ENCODE results near the gene PDZRN4. TPM values are rescaled to one million over a fixed set of nuclear protein-coding genes. Genes with fewer than 3 reads are reported as not detected.
"Not testable (repeated sequence)": the region's sequence is repeated elsewhere in the genome, so short reads cannot be mapped to it uniquely, and the experiment has no call there.

Gene PDZRN4
- polyA plus RNA-seq, 1 donor, result 6.6 TPM

- DNase-seq, result no peak
Observed at GRCh38 chr12:41213648-41214047, 25.5 kb downstream of the PDZRN4 start.

- no peak for DNase-seq
Observed at GRCh38 chr12:41217727-41218126, 29.6 kb downstream of the PDZRN4 start.

DNA sequence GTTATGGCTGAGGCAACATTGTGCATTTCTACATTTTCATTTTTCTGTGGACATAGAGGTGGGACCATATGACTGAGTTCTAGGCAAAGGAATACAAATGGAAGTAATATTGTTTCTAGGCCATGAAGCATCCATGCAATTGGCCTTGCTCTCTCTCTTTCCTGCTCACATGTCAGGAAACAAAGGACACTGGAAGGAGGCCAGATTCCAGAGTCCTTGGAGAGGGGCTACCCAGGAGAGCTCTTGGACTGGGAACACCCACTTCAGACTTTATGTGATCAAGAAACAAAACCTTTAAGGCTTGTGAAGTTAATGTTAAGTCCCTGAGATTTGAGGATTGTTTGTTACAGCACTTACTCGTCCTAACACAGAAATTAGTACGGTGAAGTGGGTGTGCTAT is 32.8 kb downstream of the PDZRN4 start:
- no peak for DNase-seq

GRCh38 chr12:41221491-41221890 is 33.4 kb downstream of the PDZRN4 start:
- no peak for DNase-seq

GRCh38 chr12:41223600-41223999 is 35.5 kb downstream of the PDZRN4 start:
- no peak for DNase-seq

DNA sequence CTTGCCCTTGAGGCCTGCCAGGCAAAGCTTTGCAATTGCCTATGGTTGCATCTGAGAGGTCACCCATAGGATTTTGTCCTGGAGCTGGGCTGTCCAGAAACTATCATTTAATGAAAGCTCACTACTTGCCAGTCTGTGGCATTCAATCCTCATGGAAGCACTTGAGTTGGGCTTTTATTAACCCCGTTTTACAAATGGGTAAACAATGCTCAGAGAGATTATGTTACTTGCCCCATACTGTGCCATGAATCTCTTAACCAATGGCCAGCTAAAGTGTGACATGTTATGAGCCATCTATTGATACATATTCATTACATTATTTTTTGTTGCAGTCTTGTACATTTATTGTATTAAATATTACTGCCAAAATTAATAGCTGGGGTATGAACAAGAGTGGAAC is 35.9 kb downstream of the PDZRN4 start:
- DNase-seq, result no peak

GRCh38 chr12:41225179-41225578 is 37.1 kb downstream of the PDZRN4 start:
- no peak for DNase-seq

DNA sequence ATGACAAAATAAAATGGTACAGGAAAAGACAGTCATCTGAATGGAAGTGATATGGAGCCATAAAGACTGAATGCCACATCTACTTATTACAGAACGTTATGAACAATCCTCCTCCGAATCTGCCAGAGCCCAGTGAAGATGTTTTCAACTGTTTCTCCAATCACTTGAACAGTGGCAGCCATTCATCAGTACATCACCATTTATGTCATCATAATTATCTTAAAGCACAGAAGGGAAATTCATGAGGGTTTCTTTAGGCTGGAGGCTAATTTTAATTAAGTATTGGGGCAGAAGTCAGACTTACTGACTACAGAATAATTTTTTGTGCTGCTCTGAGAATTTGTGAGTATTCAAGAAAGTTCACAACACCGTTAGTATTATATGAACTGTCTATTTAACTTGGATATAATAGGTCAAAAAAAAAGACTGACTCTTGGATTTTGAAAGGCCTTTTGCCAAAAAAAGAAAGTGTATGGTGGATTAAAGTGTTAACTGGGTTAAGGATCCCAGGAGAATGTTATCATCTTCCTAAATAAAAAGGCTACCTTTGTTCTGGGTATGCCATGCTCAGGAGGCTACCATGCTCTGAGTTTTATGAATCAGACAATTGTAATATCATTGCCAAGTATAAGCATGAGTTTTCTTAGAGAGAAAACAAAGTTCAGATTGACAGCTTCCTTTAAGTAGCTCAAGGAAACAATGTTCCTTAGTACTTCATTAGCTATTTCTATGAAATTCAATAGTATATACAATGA is 40.1 kb downstream of the PDZRN4 start:
- no peak for DNase-seq

GRCh38 chr12:41230756-41231155 is 42.6 kb downstream of the PDZRN4 start:
- DNase-seq, result no peak

GRCh38 chr12:41234692-41235091 is 46.6 kb downstream of the PDZRN4 start:
- peak; percentile 45 for DNase-seq

- no peak for DNase-seq
Observed at GRCh38 chr12:41242603-41243002, 54.5 kb downstream of the PDZRN4 start.

DNA sequence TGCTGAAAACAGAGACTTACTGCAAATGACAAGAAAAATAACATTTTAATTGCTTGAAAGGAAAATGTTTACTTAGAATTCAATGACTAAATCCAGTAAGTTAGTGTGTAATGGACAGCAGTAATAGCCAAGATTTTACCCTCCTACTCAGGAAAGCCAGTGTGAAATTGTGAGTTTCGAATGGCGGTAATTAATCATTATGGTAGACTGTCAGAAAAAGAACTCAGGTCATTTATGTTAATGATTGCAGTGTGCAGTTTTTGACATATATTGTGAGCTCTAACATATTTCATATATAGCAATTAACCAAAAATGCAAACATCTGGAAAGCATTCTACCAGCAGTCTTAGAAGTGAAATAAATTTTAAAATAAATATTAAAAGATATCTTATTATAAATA is 60.3 kb downstream of the PDZRN4 start:
- DNase-seq, result no peak

DNA sequence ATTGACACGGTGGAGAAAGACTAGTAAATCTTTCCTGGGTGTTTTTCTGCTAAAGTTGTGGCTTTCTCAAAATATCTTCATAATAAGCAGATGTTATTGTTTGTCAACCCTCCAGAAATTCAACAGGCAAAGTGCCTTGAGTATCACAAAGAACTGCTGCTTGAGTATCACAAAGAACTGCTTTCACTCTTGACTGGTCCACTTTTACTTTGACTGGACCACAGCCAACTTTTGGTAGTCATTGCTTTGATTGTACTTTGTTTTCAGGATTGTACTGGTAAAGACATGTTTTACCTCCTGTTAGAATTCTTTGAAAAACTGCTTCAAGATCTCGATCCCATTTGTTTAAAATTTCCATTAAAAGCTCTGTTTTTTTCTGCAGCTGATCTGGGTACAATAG is 62.6 kb downstream of the PDZRN4 start:
- DNase-seq, result no peak

DNA sequence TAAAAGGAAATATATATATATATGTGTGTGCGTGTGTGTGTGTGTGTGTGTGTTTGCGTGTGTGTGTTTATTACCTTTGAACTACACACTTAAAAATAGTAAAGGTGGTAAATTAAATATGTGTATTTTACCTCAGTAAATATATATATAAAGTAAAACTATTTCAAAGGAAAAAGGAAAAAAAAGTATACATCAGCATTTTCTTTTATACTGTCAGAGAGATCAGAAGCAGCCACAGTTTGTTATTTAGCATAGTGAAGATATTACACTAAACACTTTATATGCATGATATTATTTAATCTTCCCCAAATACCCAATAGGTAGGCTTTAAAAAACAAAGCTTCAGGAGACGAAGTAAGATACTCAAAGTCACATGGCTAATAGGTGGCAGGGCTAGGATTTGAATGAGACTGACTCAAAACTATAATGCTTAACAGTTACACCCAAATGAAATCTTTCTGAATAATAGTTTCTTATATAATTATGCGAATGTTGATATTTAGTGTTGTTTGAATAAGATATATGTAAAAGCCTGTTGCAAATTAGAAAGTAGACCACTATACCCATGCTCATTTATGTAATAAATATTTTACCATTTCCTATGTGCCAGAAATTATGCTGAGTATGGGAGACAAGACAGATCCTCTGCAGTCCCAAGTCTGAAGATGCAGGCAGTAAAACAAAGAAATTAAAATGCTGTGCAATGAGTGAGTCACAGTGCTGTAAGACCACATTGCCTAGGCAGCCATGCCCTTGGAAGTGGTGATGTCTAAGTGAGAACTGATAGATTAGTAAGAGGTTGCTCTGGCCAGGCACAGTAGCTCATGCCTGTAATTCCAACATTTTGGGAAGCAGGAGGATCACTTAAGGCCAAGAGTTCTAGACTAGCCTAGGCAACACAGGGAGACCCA is 66.1 kb downstream of the PDZRN4 start:
- no peak for DNase-seq

- DNase-seq, result not testable (repeated sequence)
Observed at GRCh38 chr12:41263196-41263595, 75.1 kb downstream of the PDZRN4 start.

GRCh38 chr12:41264281-41264680 is 76.2 kb downstream of the PDZRN4 start:
- DNase-seq, result no peak

GRCh38 chr12:41269056-41269455 is 80.9 kb downstream of the PDZRN4 start:
- no peak for DNase-seq

DNA sequence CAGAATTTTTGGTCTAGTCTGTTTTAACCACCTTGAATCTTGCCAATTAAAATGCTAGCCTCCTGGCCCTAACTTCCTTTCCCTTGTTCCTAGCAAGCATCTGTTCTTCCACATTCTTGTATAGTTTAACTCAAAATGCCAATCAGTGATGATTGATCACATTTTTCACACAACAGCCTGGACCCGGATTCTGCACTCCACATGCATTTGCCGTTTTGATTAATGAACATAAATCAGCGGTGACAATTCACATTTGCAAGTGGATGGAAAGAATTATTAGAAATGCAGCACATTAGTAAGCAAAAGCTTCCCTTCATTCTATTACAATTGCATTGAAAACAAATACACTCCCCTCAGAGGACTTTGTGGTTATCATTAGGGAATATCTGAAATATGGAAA is 83.4 kb downstream of the PDZRN4 start:
- DNase-seq, result no peak

- DNase-seq, result no peak
Observed at GRCh38 chr12:41274643-41275042, 86.5 kb downstream of the PDZRN4 start.

DNA sequence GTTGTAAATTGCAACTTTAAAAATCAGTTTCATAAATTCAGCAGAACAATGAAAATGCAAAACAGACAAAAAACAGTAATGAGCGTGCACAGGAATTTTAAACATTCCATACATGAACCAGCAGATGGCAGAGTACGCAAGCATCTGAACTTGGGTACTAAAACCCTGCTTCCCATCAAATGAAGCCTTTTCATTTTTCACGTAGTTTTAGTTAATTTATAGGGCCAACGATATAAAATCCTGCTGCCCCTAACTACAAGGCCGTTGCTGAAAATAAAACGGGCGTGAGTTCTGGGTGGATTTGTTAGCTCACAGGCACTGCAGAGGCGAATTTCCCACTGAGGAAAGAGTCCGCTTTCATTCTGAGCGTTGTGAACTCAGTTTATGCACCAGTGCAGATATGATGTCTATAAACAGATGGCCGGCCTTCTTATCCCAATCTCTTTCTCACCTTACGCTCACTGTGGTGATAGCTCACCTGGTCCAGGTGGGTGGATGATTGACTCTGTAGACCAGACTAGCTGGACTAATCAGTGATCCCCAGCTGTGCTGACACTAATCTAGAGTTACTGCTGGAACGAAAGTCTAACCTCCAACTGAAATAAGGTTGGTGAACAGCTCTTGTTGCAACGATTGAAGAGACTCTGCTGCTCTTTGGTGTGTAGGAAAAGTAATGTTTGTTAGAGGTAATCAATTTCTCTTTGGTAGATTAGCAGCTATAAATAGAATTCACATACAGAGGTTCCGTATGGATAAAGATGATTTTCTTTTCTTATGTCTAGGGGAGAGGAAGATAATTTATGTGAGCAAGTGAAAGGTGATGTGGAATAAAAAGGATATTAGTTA is 89.2 kb downstream of the PDZRN4 start:
- peak; percentile 53 for DNase-seq

GRCh38 chr12:41277946-41278267 is 89.8 kb downstream of the PDZRN4 start:
- DNase-seq, result no peak

GRCh38 chr12:41280341-41281095 is 92.4 kb downstream of the PDZRN4 start:
- DNase-seq, result not testable (repeated sequence)

All from left kidney (tissue), 2 donors.